Stimulated activated CD4-positive, alpha-beta T cell treated with anti-CD3 and anti-CD28 coated beads, Interleukin-4, amount 100 ng/mL, for 24 hours (primary cell): ENCODE results near the gene KRT33B.

Experiments used
- DNase-seq: peaks from one replicate; pipeline ENCODE4 v3.0.0-alpha.2; 2020

The KRT33B gene

DNA sequence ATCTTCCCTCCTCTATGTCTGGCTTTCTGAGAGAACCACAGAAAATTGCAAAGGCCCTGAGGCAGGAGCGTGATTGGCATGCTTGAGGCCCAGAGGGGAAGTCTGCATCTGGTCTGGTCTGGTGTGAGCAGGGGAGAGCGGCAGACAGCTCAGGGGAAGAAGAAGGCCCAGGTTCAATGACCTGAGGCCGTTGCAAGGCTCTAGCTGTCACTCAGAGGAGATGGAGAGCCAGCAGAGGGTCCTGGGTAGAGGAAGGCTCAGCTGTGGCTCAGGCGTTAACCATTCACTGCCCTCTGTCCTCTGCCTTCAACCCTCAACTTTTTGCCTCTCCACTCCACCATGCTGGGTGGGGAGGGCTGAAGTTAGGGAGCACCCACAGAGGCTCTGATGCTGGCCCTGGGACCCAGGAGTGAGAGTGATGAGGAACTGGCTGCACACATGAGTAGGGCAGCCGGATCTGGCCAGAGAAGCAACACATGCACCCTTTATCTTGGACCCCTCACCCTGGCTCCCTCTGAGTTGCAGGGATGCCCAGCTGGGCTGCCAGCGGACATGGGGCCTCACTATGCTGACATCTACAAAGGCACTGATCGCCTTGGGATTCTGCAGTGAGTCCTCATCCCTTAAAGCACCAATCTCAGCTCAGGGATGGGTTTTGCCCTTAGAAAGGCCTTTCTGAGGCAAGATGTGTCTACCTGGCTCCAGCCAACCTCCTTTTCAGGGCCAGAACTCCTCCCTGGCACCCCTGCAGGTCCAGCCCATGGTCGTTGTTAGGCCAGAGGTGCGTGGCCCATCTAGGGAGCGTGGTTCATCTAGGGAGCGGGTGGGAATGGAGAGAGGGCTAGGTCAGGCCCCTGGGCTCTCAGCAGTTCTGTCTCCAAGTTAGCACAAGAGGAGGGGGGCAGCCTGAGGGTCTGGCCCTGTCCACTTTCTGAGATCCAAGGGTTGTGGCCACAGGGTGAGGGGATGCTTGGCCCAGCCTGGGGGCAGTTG lies 46.4 kb downstream of the KRT33B start:
- no peak for DNase-seq

- no peak for DNase-seq
These were observed 47.3 kb downstream of the KRT33B start for GRCh38 chr17:41322094-41322902.

- no peak for DNase-seq
These were observed 51.4 kb downstream of the KRT33B start for GRCh38 chr17:41318231-41318630.

- no peak for DNase-seq
These were observed 53.7 kb downstream of the KRT33B start for GRCh38 chr17:41315814-41316445.

GRCh38 chr17:41315204-41315794 lies 54.3 kb downstream of the KRT33B start, which contains the start of gene KRTAP17-1:
Gene KRTAP17-1, minus strand, starts transcription at chr17:41315710. Its CDS starts 60 bp downstream, at chr17:41315650.
- DNase-seq, result no peak
